CD4-positive, alpha-beta T cell (primary cell): ENCODE measurements around the gene AUTS2. TPM values are rescaled to one million over a fixed set of nuclear protein-coding genes. Genes with fewer than 3 reads are reported as not detected.

Experiments used
- ATAC-seq: fragments of 200-7000 bp; cut with Tn5 transposase; one replicate; pipeline ENCODE4 v1.10.0; 2022; ENCODE audit warnings: mild to moderate bottlenecking; ENCODE audit not compliant: poor library complexity
- CTCF ChIA-PET: fragments of 350-600 bp; sonication (Branson Sonifier 250); formaldehyde crosslinking; loops from one replicate; lab custom pipeline; 2021; ENCODE audit warnings: antibody characterized with exemption, inconsistent platforms; lab: Charles Lee
- POLR2A ChIA-PET: fragments of 350-600 bp; sonication (Branson Sonifier 250); formaldehyde crosslinking; loops from one replicate; lab custom pipeline; 2021; ENCODE audit warnings: antibody characterized with exemption, inconsistent platforms; lab: Charles Lee
- DNase-seq, 14 experiments: peaks; one replicate each; pipeline ENCODE4 v3.0.0-alpha.2; 2013 to 2020; ENCODE audit warnings: mixed read lengths in 2 of 14
- H3K27ac ChIP-seq, 2 donors: one replicate each; pipeline versions ENCODE4 v1.5.1 to v1.7.0; 2013; ENCODE audit warnings: low read length in 2 of 2, low read depth in 1 of 2, mild to moderate bottlenecking in 1 of 2
- H3K27me3 ChIP-seq, 2 experiments: 1 replicate in 1 of 2; 2 replicates in 1 of 2; pipeline versions ENCODE4 v1.6.1 to v1.7.0; 2013; ENCODE audit warnings: low read length in 2 of 2, control low read depth in 1 of 2, mild to moderate bottlenecking in 1 of 2, moderate library complexity in 1 of 2; ENCODE audit not compliant: insufficient read depth in 2 of 2, control insufficient read depth in 1 of 2
- H3K36me3 ChIP-seq: one replicate; pipeline ENCODE4 v1.6.1; 2013; ENCODE audit warnings: low read length, control low read depth; ENCODE audit not compliant: insufficient read depth
- H3K4me1 ChIP-seq: one replicate; pipeline ENCODE4 v1.6.1; 2013; ENCODE audit warnings: low read length, control low read depth; ENCODE audit not compliant: insufficient read depth
- H3K4me3 ChIP-seq: one replicate; pipeline ENCODE4 v1.5.1; 2013; ENCODE audit warnings: mild to moderate bottlenecking, low read length, moderate library complexity
- H3K9me3 ChIP-seq, 2 experiments: 1 replicate in 1 of 2; 2 replicates in 1 of 2; pipeline versions ENCODE4 v1.6.1 to v1.7.0; 2013; ENCODE audit warnings: low read length in 2 of 2, mild to moderate bottlenecking in 2 of 2, control low read depth in 1 of 2, moderate library complexity in 1 of 2; ENCODE audit not compliant: control insufficient read depth in 1 of 2, insufficient read depth in 1 of 2
- H3K27ac Mint-ChIP-seq: one replicate; pipeline ENCODE4 v1.8.0; 2020; ENCODE audit warnings: mixed read lengths
- H3K27me3 Mint-ChIP-seq: one replicate; pipeline ENCODE4 v1.8.0; 2021; ENCODE audit warnings: mixed read lengths
- H3K36me3 Mint-ChIP-seq: one replicate; pipeline ENCODE4 v1.8.0; 2021; ENCODE audit warnings: low read depth, mixed read lengths
- H3K4me1 Mint-ChIP-seq: one replicate; pipeline ENCODE4 v1.8.0; 2021; ENCODE audit warnings: low read depth, mixed read lengths
- H3K4me3 Mint-ChIP-seq: one replicate; pipeline ENCODE4 v1.8.0; 2020; ENCODE audit warnings: mild to moderate bottlenecking, mixed read lengths
- H3K9me3 Mint-ChIP-seq: one replicate; pipeline ENCODE4 v1.8.0; 2020; ENCODE audit warnings: mixed read lengths
- CTCF ChIP-seq: fragments of 200-600 bp; IDR thresholded peaks from one replicate; pipeline ENCODE4 v1.8.0; 2022; ENCODE audit warnings: antibody characterized with exemption, mild to moderate bottlenecking
- intact Hi-C, 2 experiments: fragments of 100-400 bp; cut with DNase I in 1 of 2; cut with micrococcal nuclease in 1 of 2; formaldehyde crosslinking; loops; one replicate each; pipeline versions ENCODE4 v1.15.1 to v1.9.0; 2023 to 2025; cut with DNase I, micrococcal nuclease
- total RNA-seq, 174 experiments: library from RNA in 2 of 174; stranded (reverse) in 2 of 174; gene quantifications; one replicate each; pipeline ENCODE4 v1.2.3 and lab custom pipeline; 2021 to 2026

Gene AUTS2
- total RNA-seq, 2 experiments from 2014 or later = 43.6 to 47.6 TPM

- no peak for DNase-seq
- Histone ChIP-seq H3K4me1 (no peaks in the 10 kb centered on the region), H3K9me3 (no peaks in the 10 kb centered on the region), H3K4me3 (no peak overlapping the region), H3K36me3 (no peaks in the 10 kb centered on the region), H3K27ac (no peak overlapping the region), H3K27me3 (no peaks in the 10 kb centered on the region)
- intact Hi-C loops = no loop called here
- H3K36me3 Mint-ChIP-seq = no peaks in the 10 kb centered on the region
- POLR2A ChIA-PET = no interaction called here
- no peaks in the 10 kb centered on the region for H3K27me3 Mint-ChIP-seq
- no peaks in the 10 kb centered on the region for H3K9me3 Mint-ChIP-seq
- no peaks in the 10 kb centered on the region for H3K4me1 Mint-ChIP-seq
- no peak for ATAC-seq
- no peak for TF ChIP-seq CTCF
- CTCF ChIA-PET = no interaction called here
- no peak overlapping the region for H3K27ac Mint-ChIP-seq
- H3K4me3 Mint-ChIP-seq = no peak overlapping the region
Measured at GRCh38 chr7:70218006-70218405, 619.7 kb downstream of the AUTS2 start.

DNA sequence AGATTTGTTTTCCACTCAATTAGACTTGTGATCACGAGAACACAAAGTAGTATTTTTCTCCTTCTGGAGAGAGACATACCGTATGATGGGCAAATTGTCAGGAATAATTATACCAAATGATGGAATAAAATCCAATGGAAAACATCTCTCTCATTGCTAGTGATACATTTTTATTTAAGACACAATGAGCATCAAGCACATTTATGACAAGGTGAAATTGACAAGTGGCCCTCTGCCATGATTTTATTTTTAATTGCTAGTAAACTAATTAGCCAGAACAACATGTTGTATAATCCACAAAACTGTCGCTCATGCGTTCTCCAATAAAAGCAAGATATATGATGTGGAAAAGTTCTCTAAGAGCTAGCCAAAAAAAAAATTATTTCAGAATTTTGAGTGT, 620.8 kb downstream of the AUTS2 start:
- no peak for DNase-seq
- H3K27ac Mint-ChIP-seq = no peak overlapping the region
- ChIA-PET POLR2A (no interaction called here), CTCF (no interaction called here)
- no peak for TF ChIP-seq CTCF
- no peaks in the 10 kb centered on the region for H3K27me3 Mint-ChIP-seq
- Histone ChIP-seq H3K9me3 (no peaks in the 10 kb centered on the region), H3K27ac (no peak overlapping the region), H3K4me3 (no peak overlapping the region), H3K27me3 (no peaks in the 10 kb centered on the region), H3K36me3 (no peaks in the 10 kb centered on the region), H3K4me1 (no peaks in the 10 kb centered on the region)
- intact Hi-C loops = no loop called here
- no peak overlapping the region for H3K4me3 Mint-ChIP-seq
- H3K36me3 Mint-ChIP-seq = no peaks in the 10 kb centered on the region
- no peaks in the 10 kb centered on the region for H3K4me1 Mint-ChIP-seq
- H3K9me3 Mint-ChIP-seq = no peaks in the 10 kb centered on the region
- ATAC-seq = no peak

GRCh38 chr7:70229242-70229641, 631.0 kb downstream of the AUTS2 start:
- H3K4me3 Mint-ChIP-seq = no peak overlapping the region
- peaks cover 26% of the 10 kb centered on the region for H3K9me3 Mint-ChIP-seq
- Histone ChIP-seq H3K27me3 (no peaks in the 10 kb centered on the region), H3K9me3 (peaks cover 3 to 17% of the 10 kb centered on the region in 2 experiments), H3K4me3 (no peak overlapping the region), H3K27ac (no peak overlapping the region), H3K4me1 (no peaks in the 10 kb centered on the region), H3K36me3 (no peaks in the 10 kb centered on the region)
- no peak for ATAC-seq
- ChIA-PET CTCF (no interaction called here), POLR2A (no interaction called here)
- H3K36me3 Mint-ChIP-seq = peaks cover 7% of the 10 kb centered on the region
- H3K27ac Mint-ChIP-seq = no peak overlapping the region
- H3K4me1 Mint-ChIP-seq = no peaks in the 10 kb centered on the region
- TF ChIP-seq CTCF = no peak
- intact Hi-C loops = no loop called here
- DNase-seq = no peak
- H3K27me3 Mint-ChIP-seq = no peaks in the 10 kb centered on the region
